HG03175 (cell line): ENCODE data around the gene AJAP1.

ENCODE experiments used
- ATAC-seq: cut with Tn5 transposase; IDR thresholded peaks from one replicate; pipeline ENCODE4 v1.9.1; 2021; ENCODE audit warnings: mild to moderate bottlenecking, moderate library complexity; ENCODE audit not compliant: unreplicated experiment

Gene AJAP1

GRCh38 chr1:4726620-4727341 lies 72.4 kb downstream of the AJAP1 start:
- no peak for ATAC-seq

GRCh38 chr1:4728319-4729089 lies 74.1 kb downstream of the AJAP1 start:
- no peak for ATAC-seq

GRCh38 chr1:4729090-4729471 lies 74.7 kb downstream of the AJAP1 start:
- ATAC-seq: no peak

GRCh38 chr1:4730078-4730477 lies 75.7 kb downstream of the AJAP1 start:
- ATAC-seq: no peak

GRCh38 chr1:4733446-4734177 lies 79.2 kb downstream of the AJAP1 start:
- no peak for ATAC-seq

DNA sequence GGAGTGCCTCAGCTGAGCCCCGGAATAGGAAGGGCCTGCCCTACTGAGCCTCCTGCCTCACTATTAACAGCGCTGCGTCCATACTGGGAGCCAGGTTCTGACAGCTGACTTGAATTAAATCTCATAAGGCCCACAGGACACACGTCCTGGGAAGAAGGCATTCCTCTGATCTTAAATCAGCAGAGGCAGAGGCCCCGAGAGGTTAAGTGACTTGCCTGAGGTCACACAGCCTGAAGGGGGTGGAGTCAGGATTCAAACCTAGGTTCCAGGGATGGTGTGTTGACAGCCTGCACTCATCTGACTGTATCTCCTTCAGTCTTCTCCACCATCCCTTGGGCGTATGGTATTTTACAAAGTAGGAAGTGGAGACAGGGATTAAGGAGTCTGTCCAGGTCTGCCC lies 79.8 kb downstream of the AJAP1 start:
- ATAC-seq: no peak

DNA sequence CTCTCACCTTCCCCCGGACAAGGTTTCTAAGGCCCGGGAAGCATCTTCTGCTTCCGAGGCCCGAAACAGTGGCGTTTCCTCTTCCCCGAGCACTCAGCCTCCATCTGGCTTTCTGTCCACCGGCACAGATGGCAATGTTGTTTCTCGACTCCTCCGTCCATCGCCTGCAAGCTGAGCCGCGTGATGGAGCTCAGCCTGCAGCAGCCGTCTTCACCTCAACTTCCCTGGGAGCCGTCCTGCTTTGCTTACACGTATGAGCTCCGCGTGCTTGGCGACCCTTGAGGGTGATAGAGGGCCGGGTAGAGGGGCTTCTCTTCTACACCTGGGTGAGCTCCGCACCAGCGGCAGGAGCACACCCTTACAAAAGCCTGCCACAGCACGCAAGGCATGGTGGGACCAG lies 80.4 kb downstream of the AJAP1 start:
- ATAC-seq: no peak

DNA sequence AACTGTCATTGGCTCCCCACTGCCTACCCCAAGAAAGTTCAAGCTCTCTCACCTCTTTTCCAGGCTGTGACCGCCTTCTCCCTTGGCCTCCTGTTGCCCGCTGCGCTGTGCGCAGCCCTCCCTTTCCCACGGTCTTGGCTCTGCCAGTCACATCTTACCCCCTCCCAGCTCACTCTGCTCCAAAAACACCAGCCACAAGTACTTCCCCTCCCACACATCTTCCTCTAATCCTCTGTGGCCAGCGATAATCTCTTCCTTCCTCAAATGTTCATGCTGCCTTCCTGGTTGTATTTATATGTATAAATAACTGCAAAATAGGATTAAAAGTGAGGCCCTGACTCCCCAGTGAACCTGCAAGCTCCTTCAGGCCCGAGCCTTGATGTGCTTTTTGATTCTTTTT lies 81.8 kb downstream of the AJAP1 start:
- ATAC-seq: no peak

DNA sequence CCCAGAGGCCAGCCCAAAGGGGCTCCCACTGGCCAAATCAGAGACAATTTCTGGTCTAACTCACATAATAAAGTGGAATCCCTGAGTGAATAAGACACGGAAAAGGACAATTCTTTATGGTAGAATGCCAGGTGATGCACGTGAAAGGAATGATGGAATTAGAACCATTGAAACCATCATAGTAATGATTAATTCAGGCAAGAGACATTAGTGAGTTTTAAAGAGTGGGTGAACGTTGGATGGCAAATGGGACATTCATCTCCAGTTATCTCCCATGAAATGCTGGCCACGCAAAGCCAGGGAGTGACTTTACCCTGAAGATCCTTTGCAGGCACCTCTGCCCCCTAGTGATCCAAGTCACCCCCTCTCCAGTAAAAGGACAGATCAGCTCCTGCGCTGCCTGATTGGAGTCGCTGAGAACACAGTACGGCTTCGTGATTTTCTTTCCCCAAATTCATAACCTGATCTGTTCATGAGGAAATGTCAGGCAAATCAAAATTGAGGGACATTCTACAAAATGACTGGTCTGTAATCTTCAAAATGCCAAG lies 87.5 kb downstream of the AJAP1 start:
- no peak for ATAC-seq

- no peak for ATAC-seq
These were observed 89.8 kb downstream of the AJAP1 start for GRCh38 chr1:4743978-4744750.

- no peak for ATAC-seq
These were observed 91.2 kb downstream of the AJAP1 start for GRCh38 chr1:4745560-4745959.

DNA sequence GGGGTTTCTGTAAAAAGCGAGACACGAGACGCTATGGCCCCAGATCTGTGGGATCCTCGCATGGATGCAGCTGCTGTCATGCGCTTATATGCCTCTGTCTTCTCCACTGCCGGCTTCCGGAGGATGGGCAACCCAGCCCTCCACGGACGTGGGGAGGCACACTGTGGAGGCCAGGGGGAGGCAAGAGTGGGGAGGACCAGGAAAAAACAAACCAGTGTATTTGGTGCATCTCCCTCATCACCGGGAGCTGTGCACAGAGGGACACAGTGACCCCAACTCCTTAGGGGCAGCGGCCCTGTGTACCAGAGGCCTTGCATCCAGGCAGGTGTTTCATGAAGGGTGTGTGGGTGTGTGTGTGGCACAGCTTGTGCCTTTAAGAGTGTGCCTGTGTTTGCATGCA lies 95.0 kb downstream of the AJAP1 start:
- ATAC-seq: no peak

DNA sequence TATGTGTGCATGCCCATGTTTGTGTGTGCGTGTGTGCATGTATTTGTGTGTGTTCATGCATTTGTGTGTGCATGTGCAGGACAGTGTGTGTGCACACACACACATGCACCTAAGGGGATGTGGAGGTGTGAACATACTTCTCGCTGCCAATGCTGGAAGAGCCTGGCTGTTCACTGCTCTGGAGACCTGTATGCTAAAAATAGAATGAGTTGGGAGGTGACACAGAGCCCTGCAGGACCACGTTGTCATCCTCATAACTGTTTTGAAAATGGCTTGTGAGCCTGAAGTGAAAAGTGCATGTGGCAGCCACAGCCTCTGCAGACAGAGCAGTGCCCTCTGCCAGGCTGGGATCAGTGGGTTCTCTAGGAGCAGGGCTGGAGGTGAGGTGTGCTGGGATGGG lies 95.8 kb downstream of the AJAP1 start:
- no peak for ATAC-seq

DNA sequence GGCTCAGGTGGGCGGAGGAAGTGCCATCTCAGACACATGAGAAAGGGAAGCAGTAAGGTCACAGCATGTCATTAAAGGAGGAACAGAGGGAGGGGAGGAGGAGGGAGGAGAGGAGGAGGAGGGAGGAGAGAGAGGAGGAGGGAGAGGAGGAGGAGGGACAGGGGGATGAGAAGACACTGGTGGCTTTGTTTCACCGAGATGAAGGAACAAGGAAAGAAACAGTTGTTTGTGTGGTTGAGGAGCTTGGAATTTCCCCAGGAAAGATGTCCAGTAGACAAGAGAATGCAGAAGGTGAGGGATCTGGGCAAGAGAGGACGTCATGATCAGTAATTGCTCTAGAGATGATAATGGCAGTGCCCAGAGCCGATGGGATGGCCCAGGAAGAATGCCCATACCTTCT lies 97.7 kb downstream of the AJAP1 start:
- ATAC-seq: no peak

DNA sequence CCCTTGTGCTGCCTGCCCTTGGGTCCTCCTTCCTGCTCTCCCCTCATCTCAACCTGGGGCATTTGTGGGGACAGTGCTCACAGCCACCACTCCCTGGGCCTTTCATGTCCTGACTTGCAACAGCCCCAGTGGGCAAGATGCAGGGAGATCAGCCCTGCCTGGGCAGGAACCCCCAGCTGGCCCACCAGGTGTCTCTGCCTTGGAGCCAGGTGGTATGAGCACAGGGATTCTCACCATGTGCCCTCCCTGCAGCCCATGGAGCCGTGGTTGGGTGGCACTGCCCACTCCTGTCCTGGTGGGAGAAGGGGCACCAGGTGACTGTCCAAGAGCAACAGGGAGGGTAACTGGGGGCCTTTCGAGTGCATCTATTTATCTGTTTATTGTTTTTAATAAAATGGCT lies 100.4 kb downstream of the AJAP1 start:
- no peak for ATAC-seq

GRCh38 chr1:4755301-4755845 lies 101.0 kb downstream of the AJAP1 start:
- no peak for ATAC-seq

DNA sequence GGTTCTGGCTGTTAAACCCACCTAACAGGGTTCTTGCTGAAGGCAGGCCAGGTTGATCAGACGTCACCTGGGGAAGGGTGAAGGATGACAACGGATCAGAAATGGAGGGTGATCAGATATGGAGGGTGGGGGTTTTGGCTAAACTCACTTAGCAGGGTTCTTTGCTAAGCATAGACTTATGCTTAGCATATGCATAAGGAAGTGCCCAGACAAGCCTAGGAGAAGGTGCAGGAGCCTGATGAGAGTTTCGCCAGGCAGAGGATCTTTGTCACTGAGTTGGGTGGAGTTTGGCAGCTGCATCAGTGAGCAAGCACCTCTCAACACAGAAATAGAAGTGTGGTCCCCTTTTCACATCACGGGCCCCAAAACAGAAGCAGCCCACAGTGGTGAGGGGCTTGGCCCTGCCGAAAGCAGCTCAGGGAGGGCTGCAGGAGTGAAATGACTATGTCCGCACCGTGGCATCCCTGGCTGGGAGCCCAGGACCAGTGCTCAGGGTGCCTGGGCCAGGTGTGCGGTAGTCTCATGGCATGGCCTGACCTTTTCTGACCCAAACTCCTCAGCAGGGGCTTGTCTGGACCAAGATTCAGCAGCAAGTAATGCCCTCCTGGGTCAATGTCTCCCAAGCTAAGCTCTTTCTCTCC lies 101.6 kb downstream of the AJAP1 start:
- no peak for ATAC-seq

GRCh38 chr1:4756851-4757580 lies 102.6 kb downstream of the AJAP1 start:
- ATAC-seq: no peak

DNA sequence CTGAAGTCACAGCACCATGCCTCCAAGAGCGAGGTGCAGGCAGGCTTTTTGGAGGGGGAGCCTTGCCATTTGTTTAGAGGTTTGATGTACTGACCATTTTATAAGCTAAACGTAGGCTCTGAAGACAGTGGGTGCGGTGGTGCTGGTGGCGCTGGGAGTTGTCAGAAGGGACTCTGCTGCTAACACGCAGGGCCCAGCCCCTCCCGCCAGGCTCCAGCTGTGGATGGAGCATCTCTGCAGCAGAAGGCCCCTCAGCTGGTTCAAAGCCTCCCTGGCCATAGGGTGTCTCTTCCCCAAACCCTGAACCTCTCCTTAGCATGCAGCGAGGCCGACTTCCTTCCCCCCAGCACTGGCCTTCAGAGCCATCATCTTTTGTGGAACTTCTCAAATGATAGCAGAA lies 105.3 kb downstream of the AJAP1 start:
- no peak for ATAC-seq
